Nephron progenitor cell (in vitro differentiated cells): ENCODE measurements around the gene SLC25A4.
"Not testable (repeated sequence)": the region's sequence is repeated elsewhere in the genome, so short reads cannot be mapped to it uniquely, and the experiment has no call there.

ENCODE experiments used
- DNase-seq: peaks from one replicate; pipeline ENCODE4 v3.0.0; 2021
- H3K27ac Mint-ChIP-seq: 2 replicates; pipeline ENCODE4 v1.8.0; 2021; ENCODE audit warnings: mild to moderate bottlenecking, moderate library complexity, mixed read lengths
- H3K27me3 Mint-ChIP-seq: 2 replicates; pipeline ENCODE4 v1.8.0; 2021; ENCODE audit warnings: mild to moderate bottlenecking, low read depth, mixed read lengths; ENCODE audit not compliant: poor library complexity
- H3K36me3 Mint-ChIP-seq: 2 replicates; pipeline ENCODE4 v1.8.0; 2021; ENCODE audit warnings: low read depth, mixed read lengths
- H3K4me1 Mint-ChIP-seq: 2 replicates; pipeline ENCODE4 v1.8.0; 2021; ENCODE audit warnings: mixed read lengths
- H3K4me3 Mint-ChIP-seq: 2 replicates; pipeline ENCODE4 v1.8.0; 2021; ENCODE audit warnings: mild to moderate bottlenecking, moderate library complexity, mixed read lengths
- H3K9me3 Mint-ChIP-seq: 2 replicates; pipeline ENCODE4 v1.8.0; 2021; ENCODE audit warnings: mild to moderate bottlenecking, moderate library complexity, mixed read lengths
- CTCF ChIP-seq: fragments of 200-600 bp; sonication (generic); IDR thresholded peaks from 2 replicates; pipeline ENCODE4 v1.5.0; 2021; ENCODE audit warnings: antibody characterized with exemption

Gene SLC25A4

DNA sequence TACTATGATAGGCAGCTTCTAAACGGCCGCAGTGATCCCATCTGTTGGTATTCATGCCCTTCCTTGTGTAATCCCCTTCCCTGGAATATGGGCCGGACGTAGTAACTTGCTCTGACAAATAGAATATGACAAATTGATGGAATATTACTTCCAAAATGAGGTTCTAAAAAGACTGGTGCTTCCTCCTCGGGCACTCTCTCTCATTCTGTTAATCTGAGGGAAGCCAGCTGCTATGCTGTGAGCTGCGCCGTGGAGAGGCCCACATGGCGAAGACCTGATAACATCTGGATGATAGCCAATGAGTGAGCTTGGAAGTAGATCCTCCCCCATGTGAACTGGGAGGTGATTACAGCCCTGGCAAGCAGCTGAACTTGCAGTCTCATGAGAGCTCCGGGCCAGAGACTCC lies 27.2 kb upstream of the SLC25A4 start:
- no peaks in the 10 kb centered on the region for H3K36me3 Mint-ChIP-seq
- peak overlapping the region; percentile 72 for H3K27ac Mint-ChIP-seq
- H3K9me3 Mint-ChIP-seq = no peaks in the 10 kb centered on the region
- TF ChIP-seq CTCF = no peak
- peak overlapping the region; percentile 24 for H3K4me3 Mint-ChIP-seq
- H3K4me1 Mint-ChIP-seq = peaks cover 61% of the 10 kb centered on the region
- H3K27me3 Mint-ChIP-seq = peaks cover 3% of the 10 kb centered on the region
- peak; percentile 59 for DNase-seq

DNA sequence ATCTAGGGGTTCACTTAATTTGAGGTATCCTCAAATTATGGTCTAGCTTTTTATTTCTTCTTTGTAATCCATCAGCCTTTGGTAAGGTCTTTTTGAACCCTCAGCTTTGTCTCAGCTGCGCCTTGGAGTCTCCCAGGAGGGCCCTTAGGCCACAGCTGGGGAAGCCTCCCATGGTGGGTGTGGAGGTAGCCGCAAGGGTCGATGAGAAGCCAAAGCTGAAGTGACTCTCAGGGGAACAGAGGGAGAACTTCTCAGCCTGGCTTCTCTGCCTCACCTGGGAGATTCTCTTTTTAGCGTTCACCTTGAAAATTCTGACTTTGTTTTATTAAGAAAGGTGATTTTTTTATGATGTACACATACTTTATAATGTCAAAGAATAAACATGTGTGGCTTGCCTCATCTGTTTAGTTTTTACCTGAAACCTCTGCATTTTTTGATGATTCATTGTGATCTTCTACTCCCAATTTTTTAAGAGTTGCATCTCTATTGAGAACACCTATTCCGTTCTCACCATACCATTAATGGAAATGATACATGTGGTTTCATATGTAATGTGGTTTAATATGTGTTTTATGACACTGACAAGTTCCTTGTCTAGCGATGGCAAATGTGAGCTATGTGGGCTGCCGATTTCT lies 25.6 kb upstream of the SLC25A4 start:
- H3K4me1 Mint-ChIP-seq = peaks cover 67% of the 10 kb centered on the region
- H3K27ac Mint-ChIP-seq = no peak overlapping the region
- no peak overlapping the region for H3K4me3 Mint-ChIP-seq
- no peaks in the 10 kb centered on the region for H3K27me3 Mint-ChIP-seq
- no peaks in the 10 kb centered on the region for H3K36me3 Mint-ChIP-seq
- no peaks in the 10 kb centered on the region for H3K9me3 Mint-ChIP-seq
- no peak for TF ChIP-seq CTCF
- DNase-seq = no peak

- TF ChIP-seq CTCF = no peak
- Mint-ChIP-seq H3K27ac (peak overlapping the region; percentile 75), H3K4me1 (peaks cover 66% of the 10 kb centered on the region), H3K36me3 (no peaks in the 10 kb centered on the region), H3K4me3 (no peak overlapping the region), H3K27me3 (peaks cover 3% of the 10 kb centered on the region), H3K9me3 (no peaks in the 10 kb centered on the region)
- DNase-seq = no peak
These were observed 24.2 kb upstream of the SLC25A4 start for GRCh38 chr4:185118876-185119275.

GRCh38 chr4:185119467-185119866 lies 23.6 kb upstream of the SLC25A4 start:
- not testable (repeated sequence) for H3K27me3 Mint-ChIP-seq, H3K27ac Mint-ChIP-seq, DNase-seq, H3K36me3 Mint-ChIP-seq, H3K9me3 Mint-ChIP-seq, H3K4me3 Mint-ChIP-seq
- H3K4me1 Mint-ChIP-seq = peaks cover 66% of the 10 kb centered on the region

DNA sequence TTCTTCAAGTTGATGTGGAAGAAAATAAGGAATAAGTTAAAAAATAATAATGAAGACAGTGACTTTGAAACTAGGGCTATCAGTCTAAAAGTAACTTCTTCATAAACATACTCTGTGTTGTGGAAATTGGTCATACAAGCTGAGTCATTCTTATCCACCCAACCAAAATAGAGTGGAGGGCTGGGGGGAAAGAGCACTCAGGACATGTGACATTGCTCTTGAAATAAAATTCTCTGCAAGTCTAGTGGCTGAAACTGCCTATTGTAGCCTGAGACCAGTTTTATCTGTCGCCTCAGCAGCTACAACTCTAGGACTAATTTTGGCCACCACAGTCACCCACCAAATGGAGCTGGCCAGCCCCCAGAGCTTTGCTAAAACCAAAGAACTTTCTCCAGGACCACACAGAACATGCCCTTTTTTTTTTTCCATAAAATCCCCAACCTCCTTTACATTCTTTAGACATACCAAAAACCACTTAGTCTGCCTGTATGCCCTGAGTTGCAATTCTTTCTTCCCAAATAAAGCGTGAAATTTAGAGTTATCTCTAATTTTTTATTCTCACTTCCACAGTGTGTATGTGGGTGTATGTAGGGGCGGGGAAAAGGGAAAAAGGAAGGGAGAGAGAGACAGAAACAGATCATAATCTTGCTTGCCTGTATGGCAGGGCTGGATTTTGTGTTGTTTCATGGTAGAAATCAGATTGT lies 23.0 kb upstream of the SLC25A4 start:
- H3K4me1 Mint-ChIP-seq = peaks cover 64% of the 10 kb centered on the region
- no peak for TF ChIP-seq CTCF
- no peak overlapping the region for H3K4me3 Mint-ChIP-seq
- DNase-seq = no peak
- no peaks in the 10 kb centered on the region for H3K36me3 Mint-ChIP-seq
- H3K9me3 Mint-ChIP-seq = peaks cover 1% of the 10 kb centered on the region
- peaks cover 14% of the 10 kb centered on the region for H3K27me3 Mint-ChIP-seq
- peak overlapping the region; percentile 43 for H3K27ac Mint-ChIP-seq

GRCh38 chr4:185120631-185120946 lies 22.5 kb upstream of the SLC25A4 start:
- H3K27me3 Mint-ChIP-seq = peaks cover 17% of the 10 kb centered on the region
- no peaks in the 10 kb centered on the region for H3K36me3 Mint-ChIP-seq
- H3K4me3 Mint-ChIP-seq = no peak overlapping the region
- H3K4me1 Mint-ChIP-seq = peaks cover 61% of the 10 kb centered on the region
- peaks cover 4% of the 10 kb centered on the region for H3K9me3 Mint-ChIP-seq
- H3K27ac Mint-ChIP-seq = peak overlapping the region; percentile 43
- no peak for DNase-seq
- TF ChIP-seq CTCF = no peak
